CD4-positive, alpha-beta T cell (primary cell): ENCODE results near the gene FAM219A. TPM values are rescaled to one million over a fixed set of nuclear protein-coding genes. Genes with fewer than 3 reads are reported as not detected.

Source experiments
- ATAC-seq: fragments of 200-7000 bp; cut with Tn5 transposase; one replicate; pipeline ENCODE4 v1.10.0; 2022; ENCODE audit warnings: mild to moderate bottlenecking; ENCODE audit not compliant: poor library complexity
- CTCF ChIA-PET: fragments of 350-600 bp; sonication (Branson Sonifier 250); formaldehyde crosslinking; loops from one replicate; lab custom pipeline; 2021; ENCODE audit warnings: antibody characterized with exemption, inconsistent platforms; lab: Charles Lee
- POLR2A ChIA-PET: fragments of 350-600 bp; sonication (Branson Sonifier 250); formaldehyde crosslinking; loops from one replicate; lab custom pipeline; 2021; ENCODE audit warnings: antibody characterized with exemption, inconsistent platforms; lab: Charles Lee
- DNase-seq, 14 experiments: peaks; one replicate each; pipeline ENCODE4 v3.0.0-alpha.2; 2013 to 2020; ENCODE audit warnings: mixed read lengths in 2 of 14
- H3K27ac ChIP-seq, 2 donors: one replicate each; pipeline versions ENCODE4 v1.5.1 to v1.7.0; 2013; ENCODE audit warnings: low read length in 2 of 2, low read depth in 1 of 2, mild to moderate bottlenecking in 1 of 2
- H3K27me3 ChIP-seq, 2 experiments: 1 replicate in 1 of 2; 2 replicates in 1 of 2; pipeline versions ENCODE4 v1.6.1 to v1.7.0; 2013; ENCODE audit warnings: low read length in 2 of 2, control low read depth in 1 of 2, mild to moderate bottlenecking in 1 of 2, moderate library complexity in 1 of 2; ENCODE audit not compliant: insufficient read depth in 2 of 2, control insufficient read depth in 1 of 2
- H3K36me3 ChIP-seq: one replicate; pipeline ENCODE4 v1.6.1; 2013; ENCODE audit warnings: low read length, control low read depth; ENCODE audit not compliant: insufficient read depth
- H3K4me1 ChIP-seq: one replicate; pipeline ENCODE4 v1.6.1; 2013; ENCODE audit warnings: low read length, control low read depth; ENCODE audit not compliant: insufficient read depth
- H3K4me3 ChIP-seq: one replicate; pipeline ENCODE4 v1.5.1; 2013; ENCODE audit warnings: mild to moderate bottlenecking, low read length, moderate library complexity
- H3K9me3 ChIP-seq, 2 experiments: 1 replicate in 1 of 2; 2 replicates in 1 of 2; pipeline versions ENCODE4 v1.6.1 to v1.7.0; 2013; ENCODE audit warnings: low read length in 2 of 2, mild to moderate bottlenecking in 2 of 2, control low read depth in 1 of 2, moderate library complexity in 1 of 2; ENCODE audit not compliant: control insufficient read depth in 1 of 2, insufficient read depth in 1 of 2
- H3K27ac Mint-ChIP-seq: one replicate; pipeline ENCODE4 v1.8.0; 2020; ENCODE audit warnings: mixed read lengths
- H3K27me3 Mint-ChIP-seq: one replicate; pipeline ENCODE4 v1.8.0; 2021; ENCODE audit warnings: mixed read lengths
- H3K36me3 Mint-ChIP-seq: one replicate; pipeline ENCODE4 v1.8.0; 2021; ENCODE audit warnings: low read depth, mixed read lengths
- H3K4me1 Mint-ChIP-seq: one replicate; pipeline ENCODE4 v1.8.0; 2021; ENCODE audit warnings: low read depth, mixed read lengths
- H3K4me3 Mint-ChIP-seq: one replicate; pipeline ENCODE4 v1.8.0; 2020; ENCODE audit warnings: mild to moderate bottlenecking, mixed read lengths
- H3K9me3 Mint-ChIP-seq: one replicate; pipeline ENCODE4 v1.8.0; 2020; ENCODE audit warnings: mixed read lengths
- intact Hi-C, 2 experiments: fragments of 100-400 bp; cut with DNase I in 1 of 2; cut with micrococcal nuclease in 1 of 2; formaldehyde crosslinking; loops; one replicate each; pipeline versions ENCODE4 v1.15.1 to v1.9.0; 2023 to 2025; cut with DNase I, micrococcal nuclease
- total RNA-seq, 174 experiments: library from RNA in 2 of 174; stranded (reverse) in 2 of 174; gene quantifications; one replicate each; pipeline ENCODE4 v1.2.3 and lab custom pipeline; 2021 to 2026
- TF ChIP-seq, protein P1 (sequence below): fragments of 200-600 bp; IDR thresholded peaks from one replicate; pipeline ENCODE4 v1.8.0; 2022; ENCODE audit warnings: antibody characterized with exemption, mild to moderate bottlenecking

The FAM219A gene
- total RNA-seq, 2 experiments from 2014 or later = 7.7 to 8.5 TPM

DNA sequence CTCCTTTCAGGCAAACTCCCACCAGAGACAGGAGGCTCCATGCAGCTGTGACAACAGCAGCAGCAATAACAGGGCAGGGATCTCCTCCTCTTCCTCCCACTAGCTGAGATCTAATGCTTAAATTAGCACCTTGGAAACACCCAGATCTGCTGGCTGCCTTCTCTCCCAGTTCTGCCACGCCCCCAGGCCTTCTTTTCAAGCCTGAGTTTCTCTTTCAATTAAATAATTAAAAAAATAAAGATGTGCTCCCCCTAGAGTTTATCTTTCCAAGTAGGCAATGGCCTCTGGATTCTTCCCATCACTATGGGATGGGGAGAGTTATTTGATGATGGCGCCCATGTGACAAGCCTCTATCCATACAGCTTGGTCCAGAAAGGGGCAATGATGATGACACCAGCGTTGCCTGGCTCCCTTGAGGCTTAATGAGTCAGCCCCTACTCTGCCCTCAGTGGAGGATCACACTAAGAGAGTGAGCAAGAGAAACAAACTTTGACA, 3.8 kb downstream of the FAM219A start:
- H3K36me3 Mint-ChIP-seq = no peaks in the 10 kb centered on the region
- DNase-seq (no peak), ATAC-seq (no peak)
- H3K27ac Mint-ChIP-seq = no peak overlapping the region
- intact Hi-C loops = loop anchor here in 1 of 2 experiments (5.0 kb wide), 7 partner anchors 158 to 637 kb away; partner anchors contain the start of genes DCAF12, RPP25L, UBAP1 and UBE2R2
- no peaks in the 10 kb centered on the region for H3K9me3 ChIP-seq
- ChIA-PET CTCF (interaction anchor here (1.0 kb wide), 1 partner anchor 11 kb away, joined by 3 read pairs; no protein-coding TSS in a partner anchor), POLR2A (no interaction called here)
- TF ChIP-seq, protein P1, sequence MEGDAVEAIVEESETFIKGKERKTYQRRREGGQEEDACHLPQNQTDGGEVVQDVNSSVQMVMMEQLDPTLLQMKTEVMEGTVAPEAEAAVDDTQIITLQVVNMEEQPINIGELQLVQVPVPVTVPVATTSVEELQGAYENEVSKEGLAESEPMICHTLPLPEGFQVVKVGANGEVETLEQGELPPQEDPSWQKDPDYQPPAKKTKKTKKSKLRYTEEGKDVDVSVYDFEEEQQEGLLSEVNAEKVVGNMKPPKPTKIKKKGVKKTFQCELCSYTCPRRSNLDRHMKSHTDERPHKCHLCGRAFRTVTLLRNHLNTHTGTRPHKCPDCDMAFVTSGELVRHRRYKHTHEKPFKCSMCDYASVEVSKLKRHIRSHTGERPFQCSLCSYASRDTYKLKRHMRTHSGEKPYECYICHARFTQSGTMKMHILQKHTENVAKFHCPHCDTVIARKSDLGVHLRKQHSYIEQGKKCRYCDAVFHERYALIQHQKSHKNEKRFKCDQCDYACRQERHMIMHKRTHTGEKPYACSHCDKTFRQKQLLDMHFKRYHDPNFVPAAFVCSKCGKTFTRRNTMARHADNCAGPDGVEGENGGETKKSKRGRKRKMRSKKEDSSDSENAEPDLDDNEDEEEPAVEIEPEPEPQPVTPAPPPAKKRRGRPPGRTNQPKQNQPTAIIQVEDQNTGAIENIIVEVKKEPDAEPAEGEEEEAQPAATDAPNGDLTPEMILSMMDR = no peak
- peak overlapping the region; percentile 27 for H3K4me3 Mint-ChIP-seq
- peaks cover 25% of the 10 kb centered on the region for H3K4me1 ChIP-seq
- no peak overlapping the region for H3K4me3 ChIP-seq
- H3K36me3 ChIP-seq = no peaks in the 10 kb centered on the region
- no peaks in the 10 kb centered on the region for H3K27me3 Mint-ChIP-seq
- H3K9me3 Mint-ChIP-seq = no peaks in the 10 kb centered on the region
- H3K4me1 Mint-ChIP-seq = peaks cover 35% of the 10 kb centered on the region
- no peak overlapping the region for H3K27ac ChIP-seq
- no peaks in the 10 kb centered on the region for H3K27me3 ChIP-seq

DNA sequence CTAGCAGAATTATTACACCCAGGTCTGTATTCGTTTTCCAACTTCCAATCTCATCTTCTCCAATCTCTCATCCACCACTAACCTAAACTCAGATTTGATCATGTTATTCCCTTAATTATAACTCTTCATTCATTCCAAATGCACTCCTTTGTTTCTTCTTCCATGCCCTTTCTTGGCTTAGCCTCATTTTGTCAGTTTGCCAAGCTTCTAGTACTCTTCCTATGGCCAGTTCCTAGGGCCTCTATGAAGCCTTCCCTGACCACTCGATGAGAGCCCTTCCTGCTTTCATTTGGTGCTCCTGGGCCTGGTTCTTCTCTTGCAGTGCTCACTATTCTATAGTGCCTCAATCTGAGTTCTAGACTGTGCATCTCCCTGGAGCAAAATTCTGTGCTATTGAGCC, 5.8 kb downstream of the FAM219A start:
- TF ChIP-seq, protein P1 = no peak
- no peak overlapping the region for H3K4me3 Mint-ChIP-seq
- no peak overlapping the region for H3K27ac Mint-ChIP-seq
- H3K36me3 Mint-ChIP-seq = no peaks in the 10 kb centered on the region
- no peaks in the 10 kb centered on the region for H3K9me3 ChIP-seq
- H3K4me1 Mint-ChIP-seq = peaks cover 21% of the 10 kb centered on the region
- ATAC-seq (no peak), DNase-seq (no peak)
- H3K4me3 ChIP-seq = no peak overlapping the region
- H3K9me3 Mint-ChIP-seq = no peaks in the 10 kb centered on the region
- ChIA-PET CTCF (no interaction called here), POLR2A (no interaction called here)
- no peaks in the 10 kb centered on the region for H3K27me3 ChIP-seq
- no peak overlapping the region for H3K27ac ChIP-seq
- no peaks in the 10 kb centered on the region for H3K27me3 Mint-ChIP-seq
- peaks cover 16% of the 10 kb centered on the region for H3K4me1 ChIP-seq
- intact Hi-C loops = no loop called here
- no peaks in the 10 kb centered on the region for H3K36me3 ChIP-seq

DNA sequence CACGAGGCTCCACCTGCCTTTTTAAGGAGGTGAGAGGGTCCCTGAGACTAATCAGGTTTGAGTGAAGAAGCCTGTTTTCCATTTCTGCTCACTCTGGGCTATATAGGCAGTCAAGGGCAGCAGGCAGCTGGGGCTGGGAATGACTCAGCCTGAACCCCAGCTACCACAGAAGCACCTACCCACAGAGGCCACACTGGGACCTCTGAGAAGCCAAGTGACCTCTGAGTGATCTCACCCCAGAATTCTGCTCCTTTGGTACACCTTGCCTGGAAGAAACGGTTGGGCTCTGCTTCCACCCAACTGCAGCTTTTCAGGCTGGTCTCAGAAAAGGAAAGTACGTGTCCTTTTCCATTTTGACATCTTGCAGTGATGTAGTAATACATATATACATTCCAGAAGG, 6.8 kb downstream of the FAM219A start:
- intact Hi-C loops = no loop called here
- no peak overlapping the region for H3K4me3 ChIP-seq
- ATAC-seq (no peak), DNase-seq (no peak)
- H3K4me1 ChIP-seq = peaks cover 6% of the 10 kb centered on the region
- no peak overlapping the region for H3K27ac ChIP-seq
- Mint-ChIP-seq H3K4me1 (peaks cover 11% of the 10 kb centered on the region), H3K36me3 (no peaks in the 10 kb centered on the region), H3K9me3 (no peaks in the 10 kb centered on the region), H3K4me3 (no peak overlapping the region), H3K27ac (no peak overlapping the region), H3K27me3 (no peaks in the 10 kb centered on the region)
- H3K9me3 ChIP-seq = no peaks in the 10 kb centered on the region
- TF ChIP-seq, protein P1 = no peak
- ChIA-PET CTCF (interaction anchor here (1.2 kb wide), 1 partner anchor 140 kb away, joined by 3 read pairs; no protein-coding TSS in a partner anchor), POLR2A (no interaction called here)
- H3K36me3 ChIP-seq = no peaks in the 10 kb centered on the region
- no peaks in the 10 kb centered on the region for H3K27me3 ChIP-seq
